Activated CD8-positive, alpha-beta memory T cell treated with anti-CD3 and anti-CD28 coated beads for 4 hours (primary cell): Measurements from ENCODE around the gene ZNF599.
"Not testable (repeated sequence)": the region's sequence is repeated elsewhere in the genome, so short reads cannot be mapped to it uniquely, and the experiment has no call there.

Experiments used
- DNase-seq, 2 donors: peaks; one replicate each; pipeline ENCODE4 v3.0.0-alpha.2; 2020; ENCODE audit warnings: low read depth in 2 of 2

ZNF599 gene

GRCh38 chr19:34772697-34773554, at the start of gene ZNF599:
Gene ZNF599, minus strand, starts transcription at chr19:34773215. Its CDS starts 374 bp downstream, at chr19:34772841.
- DNase-seq, result peak; percentile 76 to 80

- DNase-seq, result no peak
Observed at GRCh38 chr19:34818270-34818669, 45.3 kb upstream of the ZNF599 start.

GRCh38 chr19:34816708-34817107, 43.7 kb upstream of the ZNF599 start:
- DNase-seq, result no peak

GRCh38 chr19:34808566-34808965, 35.6 kb upstream of the ZNF599 start:
- DNase-seq, result no peak

GRCh38 chr19:34806976-34807860, 34.2 kb upstream of the ZNF599 start:
- DNase-seq, result no peak

GRCh38 chr19:34804115-34804514, 31.1 kb upstream of the ZNF599 start:
- no peak for DNase-seq

GRCh38 chr19:34796953-34797352, 23.9 kb upstream of the ZNF599 start:
- DNase-seq, result not testable (repeated sequence)

GRCh38 chr19:34794066-34794960, 21.3 kb upstream of the ZNF599 start:
- DNase-seq, result no peak

- no peak for DNase-seq
Observed at GRCh38 chr19:34793565-34793964, 20.6 kb upstream of the ZNF599 start.

GRCh38 chr19:34788074-34788473, 15.1 kb upstream of the ZNF599 start:
- DNase-seq, result no peak

- DNase-seq, result no peak
Observed at GRCh38 chr19:34787059-34787824, 14.2 kb upstream of the ZNF599 start.

- no peak for DNase-seq
Observed at GRCh38 chr19:34786236-34786635, 13.2 kb upstream of the ZNF599 start.

GRCh38 chr19:34779652-34780051, 6.6 kb upstream of the ZNF599 start:
- no peak for DNase-seq

- DNase-seq, result no peak
Observed at GRCh38 chr19:34778342-34778741, 5.3 kb upstream of the ZNF599 start.

- DNase-seq, result no peak
Observed at GRCh38 chr19:34774857-34775256, 1.8 kb upstream of the ZNF599 start.

GRCh38 chr19:34773555-34773864, 495 bp upstream of the ZNF599 start:
- DNase-seq, result no peak

GRCh38 chr19:34767951-34768350, 5.1 kb downstream of the ZNF599 start:
- no peak for DNase-seq

GRCh38 chr19:34766386-34766785, 6.6 kb downstream of the ZNF599 start:
- DNase-seq, result no peak

GRCh38 chr19:34759218-34759917, 13.6 kb downstream of the ZNF599 start:
- DNase-seq, result no peak

GRCh38 chr19:34757441-34757840, 15.6 kb downstream of the ZNF599 start:
- no peak for DNase-seq
